Measurements from ENCODE around the gene VCX3B.

- TF ChIP-seq ELF4 (IDR thresholded peaks at IDR 0.05) (no peak), L3MBTL2 (conservative IDR thresholded peaks at IDR 0.05) (no peak), FOXA1 (IDR thresholded peaks at IDR 0.05) (no peak), FOXM1 (IDR thresholded peaks at IDR 0.05; ENCODE audit: borderline replicate concordance) (no peak), BHLHE40 (IDR thresholded peaks at IDR 0.05; ENCODE audit: borderline replicate concordance) (no peak), SP1 (IDR thresholded peaks at IDR 0.05) (no peak), SUZ12 (IDR thresholded peaks at IDR 0.05) (no peak), ZNF384 (IDR thresholded peaks at IDR 0.05) (no peak)
These were observed 11.0 kb upstream of the VCX3B start for GRCh38 chrX:8453611-8454010.
